GM23338 (cell line): ENCODE results near the gene QRICH2.

Experiments used
- CREB1 ChIP-seq: fragments of 250-450 bp; sonication (Bioruptor Pico); IDR thresholded peaks from 2 replicates; pipeline ENCODE4 v1.5.0; 2020; ENCODE audit warnings: low read depth, mild to moderate bottlenecking, moderate library complexity
- EZH2 ChIP-seq: fragments of 200-600 bp; sonication (generic); IDR thresholded peaks from one replicate; pipeline ENCODE4 v1.8.0; 2017; ENCODE audit warnings: antibody characterized with exemption, mild to moderate bottlenecking, low read depth; ENCODE audit not compliant: unreplicated experiment
- EZH2phosphoT487 ChIP-seq: fragments of 200-600 bp; sonication (generic); IDR thresholded peaks from one replicate; pipeline ENCODE4 v1.8.1; 2018; ENCODE audit warnings: antibody characterized with exemption; ENCODE audit not compliant: unreplicated experiment
- JUNB ChIP-seq: IDR thresholded peaks from one replicate; pipeline ENCODE4 v1.6.1; 2016; ENCODE audit warnings: antibody characterized with exemption; ENCODE audit not compliant: unreplicated experiment
- POLR2AphosphoS5 ChIP-seq: IDR thresholded peaks from 2 replicates; pipeline ENCODE4 v1.6.1; 2016; ENCODE audit warnings: antibody characterized with exemption, low read depth
- STAT1 ChIP-seq: IDR thresholded peaks from one replicate; pipeline ENCODE4 v1.6.1; 2016; ENCODE audit warnings: antibody characterized with exemption; ENCODE audit not compliant: unreplicated experiment
- ZNF114 ChIP-seq: fragments of 250-450 bp; sonication (Bioruptor Pico); IDR thresholded peaks from 2 replicates; pipeline ENCODE4 v1.5.0; 2020; ENCODE audit warnings: mild to moderate bottlenecking, moderate library complexity
- TF ChIP-seq, protein P1 (sequence below), 2 experiments: fragments of 200-600 bp in 1 of 2; sonication (generic) in 1 of 2; conservative IDR thresholded peaks; 2 replicates each; pipeline versions ENCODE4 v1.5.1 to v1.6.1; 2016 to 2017; ENCODE audit warnings: antibody characterized with exemption in 2 of 2, low read depth in 2 of 2, mild to moderate bottlenecking in 2 of 2, moderate library complexity in 1 of 2
- TF ChIP-seq, protein P2 (sequence below): IDR thresholded peaks from one replicate; pipeline ENCODE4 v1.6.1; 2018; ENCODE audit warnings: antibody characterized with exemption; ENCODE audit not compliant: unreplicated experiment

DNA sequence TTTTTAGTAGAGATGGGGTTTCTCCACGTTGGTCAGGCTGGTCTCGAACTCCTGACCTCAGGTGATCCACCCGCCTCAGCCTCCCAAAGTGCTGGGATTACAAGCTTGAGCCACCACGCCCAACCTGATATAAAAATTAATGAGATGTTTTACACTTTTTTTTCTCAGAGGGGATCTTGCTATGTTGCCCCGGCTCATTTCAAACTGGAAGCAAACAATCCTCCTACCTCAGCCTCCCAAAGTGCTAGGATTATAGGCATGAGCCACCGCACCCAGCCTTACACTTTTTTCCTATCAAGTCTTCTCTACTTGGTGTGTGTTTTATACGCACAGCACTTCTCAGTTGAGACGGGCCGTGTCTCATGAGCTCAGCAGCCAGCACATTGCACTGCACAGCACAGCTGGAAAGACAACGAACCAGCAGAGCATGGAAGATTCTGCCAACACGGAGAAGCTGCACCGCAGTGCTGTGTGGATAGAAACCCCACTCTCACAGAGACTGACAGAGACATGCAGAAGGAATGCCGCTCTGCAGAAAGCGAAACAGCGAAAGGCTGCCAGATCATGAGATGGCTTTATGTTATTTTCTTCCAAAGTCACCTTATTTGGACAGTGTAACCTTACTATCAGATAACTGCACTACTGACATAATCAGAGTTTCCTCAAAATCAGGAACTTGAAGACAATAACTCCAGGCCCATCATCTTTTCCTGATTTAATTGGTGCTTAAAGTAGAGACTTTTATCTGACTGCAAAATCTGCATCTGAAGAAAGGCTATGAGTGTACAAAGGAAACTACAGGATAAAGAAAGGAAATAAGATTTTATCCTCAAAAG is 6.5 kb upstream of the QRICH2 start:
- TF ChIP-seq, protein P1, sequence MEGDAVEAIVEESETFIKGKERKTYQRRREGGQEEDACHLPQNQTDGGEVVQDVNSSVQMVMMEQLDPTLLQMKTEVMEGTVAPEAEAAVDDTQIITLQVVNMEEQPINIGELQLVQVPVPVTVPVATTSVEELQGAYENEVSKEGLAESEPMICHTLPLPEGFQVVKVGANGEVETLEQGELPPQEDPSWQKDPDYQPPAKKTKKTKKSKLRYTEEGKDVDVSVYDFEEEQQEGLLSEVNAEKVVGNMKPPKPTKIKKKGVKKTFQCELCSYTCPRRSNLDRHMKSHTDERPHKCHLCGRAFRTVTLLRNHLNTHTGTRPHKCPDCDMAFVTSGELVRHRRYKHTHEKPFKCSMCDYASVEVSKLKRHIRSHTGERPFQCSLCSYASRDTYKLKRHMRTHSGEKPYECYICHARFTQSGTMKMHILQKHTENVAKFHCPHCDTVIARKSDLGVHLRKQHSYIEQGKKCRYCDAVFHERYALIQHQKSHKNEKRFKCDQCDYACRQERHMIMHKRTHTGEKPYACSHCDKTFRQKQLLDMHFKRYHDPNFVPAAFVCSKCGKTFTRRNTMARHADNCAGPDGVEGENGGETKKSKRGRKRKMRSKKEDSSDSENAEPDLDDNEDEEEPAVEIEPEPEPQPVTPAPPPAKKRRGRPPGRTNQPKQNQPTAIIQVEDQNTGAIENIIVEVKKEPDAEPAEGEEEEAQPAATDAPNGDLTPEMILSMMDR (conservative IDR thresholded peaks at IDR 0.05; ENCODE audit: low read depth in 2 of 2), result no peak
- no peak for TF ChIP-seq POLR2AphosphoS5
- TF ChIP-seq EZH2, result no peak
- no peak for TF ChIP-seq ZNF114 (CRISPR knock-in tag)
- TF ChIP-seq, protein P2, sequence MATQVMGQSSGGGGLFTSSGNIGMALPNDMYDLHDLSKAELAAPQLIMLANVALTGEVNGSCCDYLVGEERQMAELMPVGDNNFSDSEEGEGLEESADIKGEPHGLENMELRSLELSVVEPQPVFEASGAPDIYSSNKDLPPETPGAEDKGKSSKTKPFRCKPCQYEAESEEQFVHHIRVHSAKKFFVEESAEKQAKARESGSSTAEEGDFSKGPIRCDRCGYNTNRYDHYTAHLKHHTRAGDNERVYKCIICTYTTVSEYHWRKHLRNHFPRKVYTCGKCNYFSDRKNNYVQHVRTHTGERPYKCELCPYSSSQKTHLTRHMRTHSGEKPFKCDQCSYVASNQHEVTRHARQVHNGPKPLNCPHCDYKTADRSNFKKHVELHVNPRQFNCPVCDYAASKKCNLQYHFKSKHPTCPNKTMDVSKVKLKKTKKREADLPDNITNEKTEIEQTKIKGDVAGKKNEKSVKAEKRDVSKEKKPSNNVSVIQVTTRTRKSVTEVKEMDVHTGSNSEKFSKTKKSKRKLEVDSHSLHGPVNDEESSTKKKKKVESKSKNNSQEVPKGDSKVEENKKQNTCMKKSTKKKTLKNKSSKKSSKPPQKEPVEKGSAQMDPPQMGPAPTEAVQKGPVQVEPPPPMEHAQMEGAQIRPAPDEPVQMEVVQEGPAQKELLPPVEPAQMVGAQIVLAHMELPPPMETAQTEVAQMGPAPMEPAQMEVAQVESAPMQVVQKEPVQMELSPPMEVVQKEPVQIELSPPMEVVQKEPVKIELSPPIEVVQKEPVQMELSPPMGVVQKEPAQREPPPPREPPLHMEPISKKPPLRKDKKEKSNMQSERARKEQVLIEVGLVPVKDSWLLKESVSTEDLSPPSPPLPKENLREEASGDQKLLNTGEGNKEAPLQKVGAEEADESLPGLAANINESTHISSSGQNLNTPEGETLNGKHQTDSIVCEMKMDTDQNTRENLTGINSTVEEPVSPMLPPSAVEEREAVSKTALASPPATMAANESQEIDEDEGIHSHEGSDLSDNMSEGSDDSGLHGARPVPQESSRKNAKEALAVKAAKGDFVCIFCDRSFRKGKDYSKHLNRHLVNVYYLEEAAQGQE, result no peak
- no peak for TF ChIP-seq JUNB
- TF ChIP-seq STAT1, result no peak
- TF ChIP-seq EZH2phosphoT487, result no peak
- no peak for TF ChIP-seq CREB1
